Peyer's patch (tissue), 4 donors: ENCODE data around the gene CAP2.

Experiments used
- POLR2A ChIP-seq, 2 donors: fragments of 450-650 bp; IDR thresholded peaks; one replicate each; pipeline ENCODE4 v1.5.1; 2017; ENCODE audit warnings: antibody characterized with exemption in 2 of 2, mild to moderate bottlenecking in 2 of 2, moderate library complexity in 2 of 2
- TF ChIP-seq, protein P1 (sequence below), 6 experiments: fragments of 450-650 bp in 4 of 6; fragments of 200-600 bp in 2 of 6; sonication (generic) in 1 of 6; IDR thresholded peaks; one replicate each; pipeline ENCODE4 v1.5.1; 2017 to 2019; ENCODE audit warnings: antibody characterized with exemption in 6 of 6, mild to moderate bottlenecking in 3 of 6, moderate library complexity in 1 of 6

DNA sequence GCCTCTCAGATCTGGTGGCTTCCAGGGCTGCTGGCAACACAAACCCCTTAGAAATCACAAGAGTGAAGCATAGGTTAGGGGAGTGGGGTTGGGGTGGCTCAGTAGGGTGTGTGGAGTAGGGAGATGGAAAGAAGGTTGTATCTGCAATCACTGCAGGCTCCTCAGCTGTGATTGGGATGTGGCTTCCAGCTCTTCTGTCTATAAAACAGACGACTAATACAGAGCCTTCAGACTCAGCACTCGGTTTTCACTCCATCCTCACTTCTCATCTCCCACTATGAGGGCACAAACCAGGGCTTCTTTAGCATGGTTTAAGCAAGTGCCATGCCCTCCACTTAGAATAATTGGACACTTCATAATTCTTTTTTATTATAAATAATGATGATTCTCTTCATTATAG is 46.4 kb upstream of the CAP2 start:
- TF ChIP-seq, protein P1, sequence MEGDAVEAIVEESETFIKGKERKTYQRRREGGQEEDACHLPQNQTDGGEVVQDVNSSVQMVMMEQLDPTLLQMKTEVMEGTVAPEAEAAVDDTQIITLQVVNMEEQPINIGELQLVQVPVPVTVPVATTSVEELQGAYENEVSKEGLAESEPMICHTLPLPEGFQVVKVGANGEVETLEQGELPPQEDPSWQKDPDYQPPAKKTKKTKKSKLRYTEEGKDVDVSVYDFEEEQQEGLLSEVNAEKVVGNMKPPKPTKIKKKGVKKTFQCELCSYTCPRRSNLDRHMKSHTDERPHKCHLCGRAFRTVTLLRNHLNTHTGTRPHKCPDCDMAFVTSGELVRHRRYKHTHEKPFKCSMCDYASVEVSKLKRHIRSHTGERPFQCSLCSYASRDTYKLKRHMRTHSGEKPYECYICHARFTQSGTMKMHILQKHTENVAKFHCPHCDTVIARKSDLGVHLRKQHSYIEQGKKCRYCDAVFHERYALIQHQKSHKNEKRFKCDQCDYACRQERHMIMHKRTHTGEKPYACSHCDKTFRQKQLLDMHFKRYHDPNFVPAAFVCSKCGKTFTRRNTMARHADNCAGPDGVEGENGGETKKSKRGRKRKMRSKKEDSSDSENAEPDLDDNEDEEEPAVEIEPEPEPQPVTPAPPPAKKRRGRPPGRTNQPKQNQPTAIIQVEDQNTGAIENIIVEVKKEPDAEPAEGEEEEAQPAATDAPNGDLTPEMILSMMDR (IDR thresholded peaks at IDR 0.05) = no peak
- TF ChIP-seq POLR2A (IDR thresholded peaks at IDR 0.05) = no peak
